ENCODE measurements around the gene PSMB7. TPM values are rescaled to one million over a fixed set of nuclear protein-coding genes. Genes with fewer than 3 reads are reported as not detected.

Gene PSMB7
- total and polyA plus RNA-seq, 2 of the 13 experiments (the other 11 are each of a cell fraction or from before 2014, with no cell fraction given): 259 to 291 TPM

DNA sequence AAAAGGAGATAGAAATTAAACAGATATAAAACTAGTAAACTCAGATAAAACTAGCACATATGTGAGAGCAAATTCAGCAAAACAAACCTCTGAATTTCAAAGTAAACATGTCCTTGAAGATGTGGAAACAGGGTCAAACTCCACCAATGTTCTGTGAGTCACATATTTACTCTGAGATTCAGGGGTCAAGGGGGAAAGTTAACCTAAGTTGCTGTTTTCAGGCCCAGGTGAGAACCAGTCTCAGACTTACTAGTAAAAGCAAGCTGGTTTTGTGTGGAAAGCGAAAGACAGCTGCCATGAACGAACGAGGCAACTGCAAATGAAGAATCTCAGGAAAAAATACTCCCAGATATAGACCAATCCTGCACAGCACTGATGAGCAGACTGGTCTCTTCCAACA, 29.0 kb downstream of the PSMB7 start (continued):
- TF ChIP-seq ZBTB8A (CRISPR knock-in tag; IDR thresholded peaks at IDR 0.05; ENCODE audit: borderline replicate concordance, low read depth) (no peak), TCF7 (IDR thresholded peaks at IDR 0.05; ENCODE audit: low read depth) (peak; percentile 83), DNMT3B (CRISPR knock-in tag; conservative IDR thresholded peaks at IDR 0.05) (no peak; the same call in 1 of the 2 replicates), FIP1L1 (IDR thresholded peaks at IDR 0.05; ENCODE audit: borderline replicate concordance, insufficient read depth, low read depth, low read length) (no peak), ZFP90 (CRISPR knock-in tag; IDR thresholded peaks at IDR 0.05; ENCODE audit: borderline replicate concordance) (no peak), SPEN (CRISPR knock-in tag; IDR thresholded peaks at IDR 0.05; ENCODE audit: low read depth) (peak; percentile 59; the same call in 1 of the 2 replicates), ZNF543 (CRISPR knock-in tag; IDR thresholded peaks at IDR 0.05) (no peak), ZNF605 (CRISPR knock-in tag; IDR thresholded peaks at IDR 0.05) (peak; percentile 58; the same call in 1 of the 2 replicates), ZNF790 (CRISPR knock-in tag; IDR thresholded peaks at IDR 0.05; ENCODE audit: borderline replicate concordance) (no peak), MED8 (CRISPR knock-in tag; IDR thresholded peaks at IDR 0.05; ENCODE audit: insufficient replicate concordance) (peak; percentile 53), ZNF761 (CRISPR knock-in tag; conservative IDR thresholded peaks at IDR 0.05) (peak; percentile 64; the same call in 1 of the 2 replicates), PRMT3 (CRISPR knock-in tag; IDR thresholded peaks at IDR 0.05; ENCODE audit: borderline replicate concordance, low read depth) (no peak)
- TF ChIP-seq, protein P1, sequence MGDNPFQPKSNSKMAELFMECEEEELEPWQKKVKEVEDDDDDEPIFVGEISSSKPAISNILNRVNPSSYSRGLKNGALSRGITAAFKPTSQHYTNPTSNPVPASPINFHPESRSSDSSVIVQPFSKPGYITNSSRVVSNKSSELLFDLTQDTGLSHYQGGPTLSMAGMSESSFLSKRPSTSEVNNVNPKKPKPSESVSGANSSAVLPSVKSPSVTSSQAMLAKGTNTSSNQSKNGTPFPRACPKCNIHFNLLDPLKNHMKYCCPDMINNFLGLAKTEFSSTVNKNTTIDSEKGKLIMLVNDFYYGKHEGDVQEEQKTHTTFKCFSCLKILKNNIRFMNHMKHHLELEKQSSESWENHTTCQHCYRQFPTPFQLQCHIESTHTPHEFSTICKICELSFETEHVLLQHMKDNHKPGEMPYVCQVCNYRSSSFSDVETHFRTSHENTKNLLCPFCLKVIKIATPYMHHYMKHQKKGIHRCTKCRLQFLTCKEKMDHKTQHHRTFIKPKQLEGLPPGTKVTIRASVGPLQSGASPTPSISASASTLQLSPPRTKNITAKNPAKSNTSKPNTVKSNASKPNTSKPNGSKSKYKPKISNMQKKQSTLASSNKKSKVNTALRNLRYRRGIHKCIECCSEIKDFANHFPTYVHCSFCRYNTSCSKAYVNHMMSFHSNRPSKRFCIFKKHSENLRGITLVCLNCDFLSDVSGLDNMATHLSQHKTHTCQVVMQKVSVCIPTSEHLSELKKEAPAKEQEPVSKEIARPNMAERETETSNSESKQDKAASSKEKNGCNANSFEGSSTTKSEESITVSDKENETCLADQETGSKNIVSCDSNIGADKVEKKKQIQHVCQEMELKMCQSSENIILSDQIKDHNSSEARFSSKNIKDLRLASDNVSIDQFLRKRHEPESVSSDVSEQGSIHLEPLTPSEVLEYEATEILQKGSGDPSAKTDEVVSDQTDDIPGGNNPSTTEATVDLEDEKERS (CRISPR knock-in tag; IDR thresholded peaks at IDR 0.05): no peak; the same call in 1 of the 2 replicates
- TF ChIP-seq, protein P2, sequence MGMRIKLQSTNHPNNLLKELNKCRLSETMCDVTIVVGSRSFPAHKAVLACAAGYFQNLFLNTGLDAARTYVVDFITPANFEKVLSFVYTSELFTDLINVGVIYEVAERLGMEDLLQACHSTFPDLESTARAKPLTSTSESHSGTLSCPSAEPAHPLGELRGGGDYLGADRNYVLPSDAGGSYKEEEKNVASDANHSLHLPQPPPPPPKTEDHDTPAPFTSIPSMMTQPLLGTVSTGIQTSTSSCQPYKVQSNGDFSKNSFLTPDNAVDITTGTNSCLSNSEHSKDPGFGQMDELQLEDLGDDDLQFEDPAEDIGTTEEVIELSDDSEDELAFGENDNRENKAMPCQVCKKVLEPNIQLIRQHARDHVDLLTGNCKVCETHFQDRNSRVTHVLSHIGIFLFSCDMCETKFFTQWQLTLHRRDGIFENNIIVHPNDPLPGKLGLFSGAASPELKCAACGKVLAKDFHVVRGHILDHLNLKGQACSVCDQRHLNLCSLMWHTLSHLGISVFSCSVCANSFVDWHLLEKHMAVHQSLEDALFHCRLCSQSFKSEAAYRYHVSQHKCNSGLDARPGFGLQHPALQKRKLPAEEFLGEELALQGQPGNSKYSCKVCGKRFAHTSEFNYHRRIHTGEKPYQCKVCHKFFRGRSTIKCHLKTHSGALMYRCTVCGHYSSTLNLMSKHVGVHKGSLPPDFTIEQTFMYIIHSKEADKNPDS (CRISPR knock-in tag; IDR thresholded peaks at IDR 0.05): no peak
- TF ChIP-seq, protein P3, sequence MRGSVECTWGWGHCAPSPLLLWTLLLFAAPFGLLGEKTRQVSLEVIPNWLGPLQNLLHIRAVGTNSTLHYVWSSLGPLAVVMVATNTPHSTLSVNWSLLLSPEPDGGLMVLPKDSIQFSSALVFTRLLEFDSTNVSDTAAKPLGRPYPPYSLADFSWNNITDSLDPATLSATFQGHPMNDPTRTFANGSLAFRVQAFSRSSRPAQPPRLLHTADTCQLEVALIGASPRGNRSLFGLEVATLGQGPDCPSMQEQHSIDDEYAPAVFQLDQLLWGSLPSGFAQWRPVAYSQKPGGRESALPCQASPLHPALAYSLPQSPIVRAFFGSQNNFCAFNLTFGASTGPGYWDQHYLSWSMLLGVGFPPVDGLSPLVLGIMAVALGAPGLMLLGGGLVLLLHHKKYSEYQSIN (CRISPR knock-in tag; IDR thresholded peaks at IDR 0.05; ENCODE audit: borderline replicate concordance): no peak
- TF ChIP-seq, protein P4, sequence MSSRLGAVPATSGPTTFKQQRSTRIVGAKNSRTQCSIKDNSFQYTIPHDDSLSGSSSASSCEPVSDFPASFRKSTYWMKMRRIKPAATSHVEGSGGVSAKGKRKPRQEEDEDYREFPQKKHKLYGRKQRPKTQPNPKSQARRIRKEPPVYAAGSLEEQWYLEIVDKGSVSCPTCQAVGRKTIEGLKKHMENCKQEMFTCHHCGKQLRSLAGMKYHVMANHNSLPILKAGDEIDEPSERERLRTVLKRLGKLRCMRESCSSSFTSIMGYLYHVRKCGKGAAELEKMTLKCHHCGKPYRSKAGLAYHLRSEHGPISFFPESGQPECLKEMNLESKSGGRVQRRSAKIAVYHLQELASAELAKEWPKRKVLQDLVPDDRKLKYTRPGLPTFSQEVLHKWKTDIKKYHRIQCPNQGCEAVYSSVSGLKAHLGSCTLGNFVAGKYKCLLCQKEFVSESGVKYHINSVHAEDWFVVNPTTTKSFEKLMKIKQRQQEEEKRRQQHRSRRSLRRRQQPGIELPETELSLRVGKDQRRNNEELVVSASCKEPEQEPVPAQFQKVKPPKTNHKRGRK (CRISPR knock-in tag; IDR thresholded peaks at IDR 0.05): no peak
- TF ChIP-seq, protein P5, sequence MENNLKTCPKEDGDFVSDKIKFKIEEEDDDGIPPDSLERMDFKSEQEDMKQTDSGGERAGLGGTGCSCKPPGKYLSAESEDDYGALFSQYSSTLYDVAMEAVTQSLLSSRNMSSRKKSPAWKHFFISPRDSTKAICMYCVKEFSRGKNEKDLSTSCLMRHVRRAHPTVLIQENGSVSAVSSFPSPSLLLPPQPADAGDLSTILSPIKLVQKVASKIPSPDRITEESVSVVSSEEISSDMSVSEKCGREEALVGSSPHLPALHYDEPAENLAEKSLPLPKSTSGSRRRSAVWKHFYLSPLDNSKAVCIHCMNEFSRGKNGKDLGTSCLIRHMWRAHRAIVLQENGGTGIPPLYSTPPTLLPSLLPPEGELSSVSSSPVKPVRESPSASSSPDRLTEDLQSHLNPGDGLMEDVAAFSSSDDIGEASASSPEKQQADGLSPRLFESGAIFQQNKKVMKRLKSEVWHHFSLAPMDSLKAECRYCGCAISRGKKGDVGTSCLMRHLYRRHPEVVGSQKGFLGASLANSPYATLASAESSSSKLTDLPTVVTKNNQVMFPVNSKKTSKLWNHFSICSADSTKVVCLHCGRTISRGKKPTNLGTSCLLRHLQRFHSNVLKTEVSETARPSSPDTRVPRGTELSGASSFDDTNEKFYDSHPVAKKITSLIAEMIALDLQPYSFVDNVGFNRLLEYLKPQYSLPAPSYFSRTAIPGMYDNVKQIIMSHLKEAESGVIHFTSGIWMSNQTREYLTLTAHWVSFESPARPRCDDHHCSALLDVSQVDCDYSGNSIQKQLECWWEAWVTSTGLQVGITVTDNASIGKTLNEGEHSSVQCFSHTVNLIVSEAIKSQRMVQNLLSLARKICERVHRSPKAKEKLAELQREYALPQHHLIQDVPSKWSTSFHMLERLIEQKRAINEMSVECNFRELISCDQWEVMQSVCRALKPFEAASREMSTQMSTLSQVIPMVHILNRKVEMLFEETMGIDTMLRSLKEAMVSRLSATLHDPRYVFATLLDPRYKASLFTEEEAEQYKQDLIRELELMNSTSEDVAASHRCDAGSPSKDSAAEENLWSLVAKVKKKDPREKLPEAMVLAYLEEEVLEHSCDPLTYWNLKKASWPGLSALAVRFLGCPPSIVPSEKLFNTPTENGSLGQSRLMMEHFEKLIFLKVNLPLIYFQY (CRISPR knock-in tag; IDR thresholded peaks at IDR 0.05; ENCODE audit: borderline replicate concordance): 0 out of 2 replicates have a peak, but pooled peaks have one; percentile 54
